KG1 (cell line): ENCODE results near the gene CNPY4.

ENCODE experiments used
- DNase-seq: peaks from one replicate; lab custom pipeline; 2025; lab: John Stamatoyannopoulos, UW

The CNPY4 gene

GRCh38 chr7:100148559-100149328 lies 29.3 kb downstream of the CNPY4 start, which contains the start of gene LAMTOR4:
TSS of gene LAMTOR4 (plus strand) at chr7:100148918. CDS start at chr7:100148973, 55 bp downstream.
- DNase-seq, result peak; percentile 74

- DNase-seq, result no peak
Measured at GRCh38 chr7:100152404-100152803, 33.0 kb downstream of the CNPY4 start.

- DNase-seq, result no peak
Measured at GRCh38 chr7:100152937-100153666, 33.7 kb downstream of the CNPY4 start.

DNA sequence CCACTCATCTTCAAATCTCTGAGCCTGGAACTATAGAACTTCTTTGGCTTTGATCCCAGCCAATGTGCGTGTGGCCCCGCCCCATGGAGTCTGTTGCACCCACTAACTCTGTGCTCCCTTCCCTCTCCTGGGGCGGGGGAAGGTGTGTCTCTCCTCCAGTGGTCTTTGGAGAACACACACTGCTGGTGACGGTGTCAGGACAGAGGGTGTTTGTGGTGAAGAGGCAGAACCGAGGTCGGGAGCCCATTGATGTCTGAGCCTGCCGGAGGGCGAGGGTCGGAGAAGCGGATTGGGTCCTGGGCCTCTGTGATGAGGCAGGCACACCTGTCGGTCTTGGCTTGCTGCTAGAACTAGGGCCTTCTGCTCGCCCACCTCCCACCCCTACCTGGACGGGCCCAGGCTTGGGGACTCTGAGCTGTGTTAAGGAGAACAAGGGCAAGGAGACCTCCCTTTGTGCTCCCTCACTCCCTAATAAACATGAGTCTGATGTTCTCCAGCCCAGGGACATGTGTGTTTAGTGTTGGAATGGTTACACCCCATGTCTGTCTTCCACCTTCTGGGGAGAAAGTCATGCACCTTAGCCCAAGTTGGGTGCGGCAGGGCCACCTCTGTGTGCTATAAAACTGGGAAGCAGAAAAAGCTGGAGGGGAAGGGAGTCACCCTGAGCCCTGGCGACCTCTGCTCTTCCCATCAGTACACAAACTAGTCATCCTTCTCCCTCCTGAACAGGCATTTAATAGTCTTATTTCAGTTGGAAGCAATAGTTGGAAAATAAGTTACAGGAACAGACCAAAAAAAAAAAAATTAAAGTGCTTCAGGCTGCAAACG lies 34.5 kb downstream of the CNPY4 start:
- no peak for DNase-seq

DNA sequence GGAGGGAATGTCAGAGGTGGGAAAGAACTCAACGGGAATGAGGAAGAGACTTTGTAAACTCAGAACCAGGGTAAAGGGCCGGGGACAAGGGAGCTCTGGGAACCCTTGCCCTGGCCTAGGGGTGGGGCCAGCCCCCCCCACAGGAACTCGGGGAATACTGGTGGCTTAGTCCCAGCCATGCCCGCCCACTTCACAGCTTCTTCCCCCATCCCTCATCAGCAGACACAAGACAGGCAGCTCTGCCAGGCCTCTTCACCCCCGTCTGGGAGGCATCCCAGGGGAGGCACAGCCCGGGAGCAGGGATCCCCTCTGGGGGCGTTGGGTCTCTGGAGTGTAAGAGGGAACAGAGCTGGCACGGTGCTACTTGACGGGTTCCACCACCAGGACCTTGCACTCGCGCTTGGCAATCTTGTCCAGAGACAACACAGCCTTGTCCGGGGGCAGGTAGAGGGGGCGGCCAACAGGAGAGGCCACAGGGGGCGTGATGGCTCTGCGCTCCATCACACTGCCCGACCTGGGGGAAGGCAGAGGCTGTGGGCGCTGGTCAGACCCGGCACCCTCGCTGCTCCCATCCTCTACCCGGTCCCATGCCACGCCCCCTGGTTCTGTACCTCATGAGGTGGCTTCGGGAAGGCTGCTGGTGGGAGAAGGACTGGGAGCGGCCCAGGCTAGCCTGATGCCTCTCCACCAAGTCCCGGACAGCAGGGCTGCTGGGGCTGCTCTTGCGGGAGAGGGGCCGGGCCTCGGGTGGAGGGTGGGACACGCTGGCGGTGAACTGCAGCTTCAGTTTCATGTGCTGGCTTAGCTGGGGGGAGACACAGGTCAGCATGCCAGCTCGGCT lies 35.4 kb downstream of the CNPY4 start:
- DNase-seq, result no peak

- DNase-seq, result no peak
Measured at GRCh38 chr7:100155553-100156317, 36.3 kb downstream of the CNPY4 start.

DNA sequence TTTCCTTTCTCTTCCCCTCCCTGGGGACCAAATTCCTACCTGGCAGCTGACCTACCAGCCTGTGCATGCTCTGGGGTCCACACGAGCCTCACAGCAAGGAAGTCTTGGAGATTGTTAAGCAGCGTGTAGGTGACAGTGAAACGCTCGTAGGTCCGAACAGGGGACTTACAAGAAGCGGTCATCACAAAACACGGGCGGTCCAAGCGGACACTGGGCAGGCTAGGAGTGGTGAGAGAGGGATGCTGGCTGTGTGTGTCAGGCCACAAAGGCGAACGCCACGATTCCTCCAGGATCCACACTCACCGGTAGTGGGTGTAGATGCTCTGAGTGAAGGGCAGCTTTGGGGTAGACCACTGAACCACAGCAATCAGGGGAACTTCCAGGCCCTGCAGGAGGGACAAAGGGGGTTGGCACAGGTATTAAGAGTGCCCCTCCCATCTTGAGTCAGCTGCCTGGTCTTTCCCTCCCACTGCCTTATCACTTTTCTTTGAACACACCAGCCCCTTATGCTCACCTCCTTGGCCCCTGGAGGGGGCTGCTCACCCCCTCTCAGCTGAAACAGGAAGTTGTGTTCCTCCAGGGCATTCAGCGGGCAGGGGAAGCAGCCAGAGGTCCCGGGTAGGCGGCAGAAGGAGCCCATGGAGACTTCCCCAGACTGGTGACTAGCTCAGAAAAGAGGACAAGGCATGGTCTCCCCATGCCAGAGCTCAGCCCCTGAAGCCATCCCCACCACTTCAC lies 37.1 kb downstream of the CNPY4 start:
- no peak for DNase-seq

DNA sequence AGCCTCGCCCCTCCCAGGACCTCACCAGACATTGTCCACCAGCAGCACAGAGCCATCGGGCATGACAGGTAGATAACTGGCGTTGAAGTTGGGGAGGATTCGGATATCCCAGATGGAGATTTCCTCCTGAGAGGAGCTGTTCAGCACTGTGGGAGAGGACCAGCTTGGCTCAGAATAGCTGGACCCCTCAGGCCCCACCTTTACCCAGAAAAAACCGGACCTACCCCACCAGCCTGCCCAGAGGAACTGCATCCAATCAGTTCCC lies 37.6 kb downstream of the CNPY4 start:
- DNase-seq, result no peak

- no peak for DNase-seq
Measured at GRCh38 chr7:100157334-100158228, 38.1 kb downstream of the CNPY4 start.

- DNase-seq, result peak; percentile 7
Measured at GRCh38 chr7:100158229-100159098, 39.0 kb downstream of the CNPY4 start, which contains the start of gene TRAPPC14. TSS of gene TRAPPC14 (minus strand) at chr7:100158723. CDS start at chr7:100158499, 224 bp downstream.

GRCh38 chr7:100159099-100159623 lies 39.7 kb downstream of the CNPY4 start:
- DNase-seq, result no peak

DNA sequence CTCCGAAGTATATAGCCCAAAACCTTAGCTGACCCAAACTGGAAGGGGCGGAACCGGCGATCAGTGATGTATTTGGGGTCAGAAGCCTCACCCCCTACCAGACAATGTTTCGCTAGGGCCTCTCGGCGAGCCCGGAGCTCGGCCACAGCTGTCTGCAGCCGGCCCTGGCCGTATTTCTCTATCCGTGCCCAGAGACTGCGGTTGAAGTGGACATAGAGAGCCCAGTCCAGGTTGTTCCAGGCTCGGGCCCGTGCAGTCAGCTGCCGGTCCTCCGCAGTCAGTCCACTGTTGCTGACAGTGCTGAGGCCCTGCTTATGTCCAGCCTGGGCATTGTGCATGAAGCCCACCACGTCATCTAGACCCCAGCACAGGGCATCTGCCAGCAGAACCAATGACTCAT lies 40.6 kb downstream of the CNPY4 start:
- DNase-seq, result no peak

GRCh38 chr7:100163006-100163531 lies 43.6 kb downstream of the CNPY4 start:
- no peak for DNase-seq

- no peak for DNase-seq
Measured at GRCh38 chr7:100163871-100164270, 44.4 kb downstream of the CNPY4 start.

DNA sequence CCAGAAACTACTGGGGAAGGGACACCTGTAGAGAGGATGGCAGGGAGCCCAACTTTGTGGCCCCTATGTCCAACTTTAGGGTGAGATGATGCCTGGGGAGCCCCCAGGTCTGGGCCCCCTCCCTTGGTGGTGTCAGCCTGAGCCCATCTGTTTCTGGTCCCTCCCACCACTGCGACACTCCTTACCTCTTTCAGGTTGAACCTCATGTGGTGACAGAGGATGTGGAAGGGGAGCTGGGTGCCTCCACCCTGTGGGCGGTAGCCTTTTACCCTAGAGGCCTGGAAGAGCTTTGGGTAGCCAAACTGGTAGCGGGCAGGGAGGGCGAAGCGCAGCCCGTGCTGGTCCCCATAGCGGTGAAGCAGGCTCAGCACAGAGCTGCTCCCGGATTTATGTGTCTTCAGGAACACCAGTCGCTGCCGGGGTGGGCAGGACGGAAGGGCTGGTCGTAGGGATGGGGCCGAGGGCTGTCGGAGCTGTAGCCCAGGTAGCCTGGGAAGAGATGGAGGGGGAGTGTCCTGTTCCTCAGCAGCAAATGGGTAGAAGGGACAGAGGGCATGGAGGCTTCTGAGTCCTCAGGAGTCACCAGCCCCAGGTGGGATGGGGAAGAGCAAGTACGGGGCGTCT lies 47.0 kb downstream of the CNPY4 start:
- no peak for DNase-seq

DNA sequence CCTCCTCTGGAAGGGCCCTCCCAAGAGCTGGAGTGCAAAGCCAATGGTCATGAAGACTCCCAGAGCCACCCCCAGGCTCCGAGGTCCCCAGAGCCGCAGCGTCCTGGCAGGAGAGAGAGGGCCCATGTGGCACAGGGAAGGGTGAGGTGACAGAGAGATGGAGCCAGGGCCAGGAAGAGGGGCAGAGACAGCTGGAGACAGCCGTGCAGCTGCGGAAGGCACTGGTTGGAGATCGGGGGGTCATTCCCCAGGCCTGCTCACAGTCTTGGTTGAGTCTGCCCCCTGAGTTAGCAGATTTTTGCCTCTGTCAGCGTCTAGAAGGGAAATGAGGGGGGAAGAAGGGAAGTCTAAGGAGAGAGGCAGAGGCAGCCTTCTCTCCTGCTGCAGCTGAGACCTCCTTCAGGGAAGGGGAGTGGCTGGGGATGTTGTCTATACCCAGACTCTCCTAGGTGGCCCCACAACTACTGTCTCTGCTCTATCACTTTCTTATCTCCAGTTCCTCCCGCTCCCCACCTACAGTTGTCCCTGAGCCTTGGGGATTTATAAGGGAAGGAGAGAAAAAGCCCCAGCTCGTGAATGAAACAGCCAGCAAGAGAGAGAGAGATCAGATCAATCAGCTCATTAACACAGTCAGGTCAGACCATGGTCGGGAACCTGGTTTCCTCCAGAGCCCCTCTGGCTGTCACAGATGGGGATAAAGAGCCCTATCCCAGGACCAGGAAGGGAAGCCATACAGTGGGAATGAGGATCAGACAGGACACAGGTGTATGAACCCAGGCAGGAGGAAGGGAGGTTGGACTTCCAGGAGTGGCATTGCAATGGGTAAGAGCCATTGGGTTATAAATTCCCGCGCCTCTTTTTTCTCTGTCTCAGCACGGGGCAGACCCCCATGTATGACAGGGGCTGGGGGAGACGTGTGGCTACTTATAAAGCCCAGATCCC lies 47.8 kb downstream of the CNPY4 start:
- no peak for DNase-seq
